ENCODE measurements around the gene HARS1.
"Not testable (repeated sequence)": the region's sequence is repeated elsewhere in the genome, so short reads cannot be mapped to it uniquely, and the experiment has no call there.

HARS1 gene, protein sequence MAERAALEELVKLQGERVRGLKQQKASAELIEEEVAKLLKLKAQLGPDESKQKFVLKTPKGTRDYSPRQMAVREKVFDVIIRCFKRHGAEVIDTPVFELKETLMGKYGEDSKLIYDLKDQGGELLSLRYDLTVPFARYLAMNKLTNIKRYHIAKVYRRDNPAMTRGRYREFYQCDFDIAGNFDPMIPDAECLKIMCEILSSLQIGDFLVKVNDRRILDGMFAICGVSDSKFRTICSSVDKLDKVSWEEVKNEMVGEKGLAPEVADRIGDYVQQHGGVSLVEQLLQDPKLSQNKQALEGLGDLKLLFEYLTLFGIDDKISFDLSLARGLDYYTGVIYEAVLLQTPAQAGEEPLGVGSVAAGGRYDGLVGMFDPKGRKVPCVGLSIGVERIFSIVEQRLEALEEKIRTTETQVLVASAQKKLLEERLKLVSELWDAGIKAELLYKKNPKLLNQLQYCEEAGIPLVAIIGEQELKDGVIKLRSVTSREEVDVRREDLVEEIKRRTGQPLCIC
- 41.0 to 87.5 (median 62.7) reads per million in 17 experiments for total RNA-seq

DNA sequence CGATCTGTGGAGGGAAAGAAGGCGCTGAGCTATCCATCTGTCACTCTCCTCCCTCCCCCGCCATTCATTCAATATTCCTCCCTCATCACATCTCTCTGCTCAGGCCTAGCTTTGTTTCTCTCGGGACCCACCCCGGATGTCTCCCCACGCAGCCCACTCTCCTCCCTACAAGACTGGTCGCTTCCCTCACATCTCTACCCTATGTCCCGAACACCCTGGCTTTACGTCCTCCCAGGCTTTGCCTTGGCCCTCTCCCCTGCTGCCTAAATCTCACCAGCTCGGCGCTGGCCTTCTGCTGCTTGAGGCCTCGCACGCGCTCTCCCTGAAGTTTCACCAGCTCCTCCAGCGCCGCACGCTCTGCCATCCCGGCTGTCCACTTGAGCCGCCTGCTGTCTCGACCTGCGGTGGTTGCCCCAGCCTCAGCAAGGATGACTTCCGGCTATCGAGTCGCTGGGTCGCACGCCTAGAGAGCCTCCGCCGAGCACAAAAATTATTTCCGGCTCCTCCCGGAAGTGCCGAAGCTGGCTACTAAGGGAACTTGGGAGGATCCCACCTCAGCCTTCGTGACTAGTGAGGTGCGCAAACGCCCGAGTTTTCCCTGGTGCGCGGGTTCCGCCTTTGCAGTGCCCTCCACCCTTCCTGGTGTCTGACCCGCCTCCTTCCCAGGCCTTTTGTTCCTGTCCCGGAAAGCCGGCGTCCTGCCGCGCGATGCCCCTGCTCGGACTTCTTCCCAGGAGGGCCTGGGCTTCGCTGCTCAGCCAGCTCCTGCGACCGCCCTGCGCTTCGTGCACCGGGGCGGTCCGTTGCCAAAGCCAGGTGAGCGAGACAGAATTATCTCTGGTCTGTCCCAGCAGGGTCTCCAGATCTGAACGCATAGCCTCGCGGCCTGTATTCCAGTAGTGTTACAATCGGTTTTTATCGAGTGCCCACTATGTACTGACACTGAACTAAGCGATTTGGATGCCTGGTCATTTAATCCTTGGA, at the start of gene HARS1, which contains the start of gene HARS2:
Gene HARS1 (minus strand): TSS at position 430 of the 984 bp plus-strand sequence. CDS start 66 bp downstream, at position 364.
Gene HARS2 (plus strand): TSS at position 515 of the 984 bp plus-strand sequence. CDS start 194 bp downstream, at position 709.
- DNase-seq: peak; percentile 95 to 98 (median 96)

DNA sequence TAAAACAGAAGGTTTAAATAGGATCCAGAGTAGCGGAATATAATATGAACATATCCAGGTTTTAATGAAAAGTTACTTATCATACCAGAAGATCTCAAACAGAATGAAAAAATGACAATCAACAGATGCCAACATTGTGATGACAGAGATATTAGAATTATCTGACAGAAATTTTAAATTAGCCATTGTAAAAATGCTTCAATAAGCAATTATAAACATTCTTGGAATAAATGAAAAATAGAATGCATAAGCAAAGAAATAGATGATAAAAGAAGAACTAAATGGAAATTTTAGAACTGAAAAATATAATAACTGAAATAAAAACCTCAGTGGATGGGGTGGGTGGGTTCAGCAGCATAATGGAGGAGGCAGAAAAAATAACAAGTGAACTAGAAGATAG, 46.3 kb upstream of the HARS1 start:
- DNase-seq: no peak

DNA sequence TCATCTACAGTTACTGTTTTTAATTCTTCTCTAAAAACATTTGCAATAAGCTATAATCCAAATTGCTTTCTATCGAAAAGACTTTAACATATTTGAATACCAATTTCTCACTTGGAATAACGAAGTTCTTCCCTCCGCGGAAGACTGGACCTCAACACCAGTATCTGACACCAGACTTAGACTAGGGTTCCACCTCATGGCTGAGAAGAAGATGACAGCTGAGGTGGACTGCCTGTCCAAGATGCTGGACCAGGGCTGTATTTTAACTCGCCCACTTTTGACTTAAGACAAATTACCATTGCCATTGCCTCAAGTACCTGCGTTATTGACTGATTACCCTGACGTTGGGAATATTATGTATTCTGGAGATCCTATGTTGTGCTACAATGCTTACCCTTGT, 43.2 kb upstream of the HARS1 start:
- peak in 1 of 4 experiments; percentile 45 for DNase-seq

DNA sequence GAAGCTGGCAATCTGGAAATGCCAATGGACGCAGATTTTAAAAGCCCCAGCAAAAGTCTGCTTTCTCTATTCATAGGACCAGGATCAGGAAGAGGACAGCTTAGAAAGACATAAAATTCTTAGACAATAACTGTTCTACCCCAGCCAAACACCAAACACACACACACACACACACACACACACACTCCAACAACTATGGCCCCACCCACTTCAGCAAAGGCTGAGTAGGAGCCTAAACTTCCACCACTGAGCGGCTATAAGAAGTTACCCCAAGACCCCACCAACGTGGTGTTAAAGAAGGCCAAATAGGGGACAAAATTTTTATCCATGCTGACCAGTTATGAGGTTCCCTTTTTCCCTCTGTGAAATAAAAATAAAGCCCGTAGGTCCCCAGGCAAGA, 41.9 kb upstream of the HARS1 start:
- DNase-seq: no peak

DNA sequence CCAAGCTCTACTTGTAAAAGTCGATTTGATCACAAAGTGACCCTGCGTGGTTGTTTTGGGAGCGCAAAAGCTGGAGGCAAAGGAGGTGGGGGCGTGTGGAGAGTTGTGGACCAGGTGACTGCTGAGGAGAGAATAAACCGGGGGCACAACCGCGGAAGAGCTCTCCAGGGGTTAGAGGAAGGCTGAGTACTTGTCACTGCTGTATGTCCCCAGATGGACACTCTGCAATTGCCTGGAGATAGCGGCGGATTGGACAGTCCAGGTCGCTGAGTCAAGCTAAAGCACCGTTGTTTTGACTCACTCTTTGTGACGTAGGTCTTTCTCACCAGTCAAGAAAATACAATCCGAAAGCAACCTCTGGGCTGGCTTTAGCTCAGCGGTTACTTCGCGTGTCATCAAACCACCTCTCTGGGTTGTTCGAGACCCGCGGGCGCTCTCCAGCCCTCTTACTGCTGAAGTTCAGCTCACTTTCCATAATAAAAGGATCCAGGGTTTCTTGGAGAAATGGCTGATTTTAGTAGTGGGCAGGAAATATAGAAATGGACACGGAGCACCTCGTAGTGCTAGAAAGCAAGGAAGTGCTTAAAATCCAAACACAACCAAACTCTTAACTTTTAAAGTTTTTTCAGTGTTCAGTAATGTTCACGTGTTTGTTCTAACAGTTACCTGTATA, 34.8 kb upstream of the HARS1 start:
- peak; percentile 52 to 72 (median 62) for DNase-seq

DNA sequence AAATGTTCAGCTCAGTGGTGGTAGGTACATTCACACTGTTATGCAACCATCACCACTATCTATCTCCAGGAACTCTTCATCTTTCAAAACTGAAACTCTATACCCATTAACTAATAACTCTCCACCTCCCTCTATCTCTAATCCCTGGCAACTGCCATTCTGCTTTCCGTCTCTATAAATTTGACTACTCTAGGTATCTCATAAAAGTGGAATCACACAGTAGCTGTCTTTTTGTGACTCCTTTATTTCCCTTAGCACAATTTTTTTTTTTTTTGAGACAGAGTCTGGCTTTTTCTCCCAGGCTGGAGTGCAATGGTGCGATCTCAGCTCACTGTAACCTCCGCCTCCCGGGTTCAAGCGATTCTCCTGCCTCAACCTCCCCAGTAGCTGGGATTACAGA, 30.2 kb upstream of the HARS1 start:
- not testable (repeated sequence) for DNase-seq

DNA sequence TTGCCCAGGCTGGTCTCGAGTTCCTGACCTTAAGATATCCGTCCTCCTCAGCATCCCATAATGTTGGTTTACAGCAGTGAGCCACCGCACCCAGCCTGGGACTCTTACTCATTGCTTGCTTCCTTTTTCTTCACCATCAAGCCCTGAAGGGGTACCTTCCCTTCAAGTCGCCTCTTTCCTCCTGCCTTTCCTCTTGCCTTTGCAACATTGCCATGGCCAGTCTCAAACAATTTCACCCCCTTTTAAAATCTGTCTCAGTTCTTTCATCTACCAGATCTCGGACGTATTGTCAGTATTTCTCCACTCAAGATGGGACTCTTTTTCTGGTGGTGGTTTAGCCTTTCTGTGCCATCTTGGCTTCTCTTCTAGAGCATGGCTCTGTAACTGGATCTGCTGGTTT, 29.6 kb upstream of the HARS1 start:
- not testable (repeated sequence) for DNase-seq

DNA sequence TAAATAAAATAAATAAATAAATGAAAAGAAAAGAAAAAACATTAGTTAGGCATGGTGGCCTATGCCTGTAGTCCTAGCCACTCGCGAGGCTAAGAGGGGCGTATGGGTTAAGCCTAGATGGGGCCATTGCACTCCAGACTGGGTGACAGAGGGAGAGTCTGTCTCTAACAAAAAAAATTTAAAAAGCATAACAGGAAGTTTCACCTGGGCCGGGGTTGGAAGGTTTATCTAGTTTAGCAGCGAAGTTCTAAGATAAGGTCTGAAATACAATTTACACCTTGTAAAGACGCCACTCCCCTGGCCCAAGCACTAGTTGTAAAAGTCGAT, 27.1 kb upstream of the HARS1 start:
- DNase-seq: no peak

DNA sequence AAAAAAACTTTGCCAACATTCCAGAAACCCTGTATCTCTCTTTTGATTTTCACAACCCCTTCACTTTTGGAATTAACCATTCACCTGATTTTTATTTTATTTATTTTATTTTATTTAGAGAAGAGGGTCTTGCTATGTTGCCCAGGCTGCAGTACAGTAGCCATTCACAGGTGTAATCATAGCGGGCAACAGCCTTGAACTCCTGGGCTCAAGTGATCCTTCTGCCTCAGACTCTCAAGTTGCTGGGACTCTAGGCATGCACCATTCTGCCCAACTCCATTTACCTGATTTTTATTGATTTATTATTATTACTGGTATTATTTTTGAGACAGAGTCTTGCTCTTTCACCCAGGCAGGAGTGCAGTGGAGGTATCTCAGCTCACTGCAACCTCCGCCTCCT, 25.1 kb upstream of the HARS1 start:
- DNase-seq: not testable (repeated sequence)

DNA sequence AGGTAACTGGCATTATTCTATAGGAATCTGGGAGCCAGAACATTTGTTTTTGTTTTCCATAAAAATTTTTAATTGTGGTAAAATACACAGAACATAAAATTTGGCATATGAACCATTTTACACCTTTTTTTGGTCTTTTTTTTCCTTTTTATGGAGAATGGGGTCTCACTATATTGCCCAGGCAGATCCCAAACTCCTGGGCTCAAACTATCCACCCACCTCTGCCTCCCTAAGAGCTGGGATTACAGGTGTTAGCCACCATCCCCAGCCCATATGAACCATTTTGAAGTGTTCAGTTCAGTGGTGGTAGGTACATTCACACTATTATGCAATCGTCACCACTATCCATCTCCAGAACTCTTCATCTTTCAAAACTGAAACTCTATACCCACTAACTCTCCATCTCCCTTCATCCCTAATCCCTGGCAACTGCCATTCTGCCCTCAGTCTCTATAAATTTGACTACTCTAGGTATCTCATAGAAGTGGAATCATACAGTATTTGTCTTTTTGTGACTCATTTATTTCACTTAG, 22.5 kb upstream of the HARS1 start:
- no peak for DNase-seq

DNA sequence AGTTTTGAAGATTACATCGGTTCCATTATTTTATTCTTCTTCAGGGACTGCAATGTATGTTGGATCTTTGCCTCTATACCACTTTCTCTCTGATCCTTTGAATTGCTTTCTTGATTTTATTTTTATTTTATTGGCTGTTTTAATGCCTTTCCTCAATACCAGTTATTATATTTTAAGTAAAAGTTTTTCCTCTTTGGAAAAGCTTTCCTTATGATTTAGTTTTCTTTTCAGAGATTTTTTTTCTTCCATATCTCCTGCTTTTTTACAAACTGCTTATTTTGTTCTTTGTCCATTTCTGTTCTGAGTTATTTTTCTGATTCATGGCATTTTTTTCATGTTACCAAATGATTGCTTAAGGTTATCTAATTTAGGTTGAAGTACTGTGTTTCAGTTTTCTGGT, 20.6 kb upstream of the HARS1 start:
- no peak for DNase-seq

DNA sequence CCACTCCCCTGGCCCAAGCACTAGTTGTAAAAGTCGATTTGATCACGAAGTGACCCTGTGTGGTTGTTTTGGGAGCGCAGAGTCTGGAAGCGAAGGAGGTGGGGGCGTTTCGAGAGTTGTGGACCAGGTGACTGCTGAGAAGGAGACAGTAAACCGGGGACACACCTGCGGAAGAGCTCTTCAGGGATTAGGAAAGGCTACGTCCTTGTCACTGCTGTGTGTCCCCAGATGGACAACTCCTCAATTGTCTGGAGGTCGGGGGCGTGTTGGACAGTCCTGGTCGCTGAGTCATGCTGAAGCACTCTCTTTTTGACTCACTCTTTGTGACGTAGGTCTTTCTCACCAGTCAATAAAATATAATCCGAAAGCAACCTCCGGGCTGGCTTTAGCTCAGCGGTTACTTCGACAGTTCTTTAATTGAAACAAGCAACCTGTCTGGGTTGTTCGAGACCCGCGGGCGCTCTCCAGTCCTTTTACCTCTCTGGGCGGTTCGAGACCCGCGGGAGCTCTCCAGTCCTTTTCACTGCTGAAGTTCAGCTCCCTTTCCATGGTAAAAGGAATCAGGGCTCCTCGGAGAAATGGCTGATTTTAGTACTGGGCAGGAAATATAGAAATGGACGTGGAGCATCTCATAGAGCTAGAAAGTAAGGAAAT, 19.9 kb upstream of the HARS1 start:
- DNase-seq: peak; percentile 95 to 99 (median 97)

DNA sequence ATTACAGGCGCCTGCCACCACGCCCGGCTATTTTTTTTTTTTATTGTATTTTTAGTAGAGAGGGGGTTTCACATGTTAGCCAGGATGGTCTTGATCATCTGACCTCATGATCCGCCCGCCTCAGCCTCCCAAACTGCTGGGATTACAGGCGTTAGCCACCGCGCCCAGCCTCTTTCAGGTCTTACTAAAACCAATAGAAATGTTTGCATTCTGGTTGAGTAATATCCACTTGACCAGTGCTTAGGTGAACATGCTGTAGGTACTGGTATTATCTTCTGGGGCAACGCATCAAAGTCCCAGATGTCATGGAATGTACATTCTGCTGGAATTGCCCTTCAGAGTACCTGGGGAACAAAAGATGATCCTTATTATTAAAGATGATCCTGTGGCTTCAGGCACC, 17.6 kb upstream of the HARS1 start:
- not testable (repeated sequence) for DNase-seq

DNA sequence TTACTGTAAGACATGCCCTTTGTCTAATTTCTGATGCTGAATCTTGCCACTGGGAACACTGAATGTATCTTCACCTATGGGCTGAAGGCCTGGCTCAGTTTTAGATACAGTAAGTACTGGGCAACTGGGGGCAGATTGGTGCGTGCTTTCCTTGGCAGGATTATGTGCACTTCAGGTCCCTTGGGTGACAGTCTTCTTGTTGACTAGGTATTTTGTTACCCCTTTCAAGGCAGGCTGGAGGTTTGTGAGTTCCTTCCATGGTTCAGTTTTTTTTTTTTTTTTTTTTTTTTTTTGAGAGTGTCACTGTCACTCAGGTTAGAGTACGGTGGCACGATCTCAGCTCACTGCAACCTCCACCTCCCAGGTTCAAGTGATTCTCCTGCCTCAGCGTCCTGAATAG, 16.6 kb upstream of the HARS1 start:
- DNase-seq: no peak

DNA sequence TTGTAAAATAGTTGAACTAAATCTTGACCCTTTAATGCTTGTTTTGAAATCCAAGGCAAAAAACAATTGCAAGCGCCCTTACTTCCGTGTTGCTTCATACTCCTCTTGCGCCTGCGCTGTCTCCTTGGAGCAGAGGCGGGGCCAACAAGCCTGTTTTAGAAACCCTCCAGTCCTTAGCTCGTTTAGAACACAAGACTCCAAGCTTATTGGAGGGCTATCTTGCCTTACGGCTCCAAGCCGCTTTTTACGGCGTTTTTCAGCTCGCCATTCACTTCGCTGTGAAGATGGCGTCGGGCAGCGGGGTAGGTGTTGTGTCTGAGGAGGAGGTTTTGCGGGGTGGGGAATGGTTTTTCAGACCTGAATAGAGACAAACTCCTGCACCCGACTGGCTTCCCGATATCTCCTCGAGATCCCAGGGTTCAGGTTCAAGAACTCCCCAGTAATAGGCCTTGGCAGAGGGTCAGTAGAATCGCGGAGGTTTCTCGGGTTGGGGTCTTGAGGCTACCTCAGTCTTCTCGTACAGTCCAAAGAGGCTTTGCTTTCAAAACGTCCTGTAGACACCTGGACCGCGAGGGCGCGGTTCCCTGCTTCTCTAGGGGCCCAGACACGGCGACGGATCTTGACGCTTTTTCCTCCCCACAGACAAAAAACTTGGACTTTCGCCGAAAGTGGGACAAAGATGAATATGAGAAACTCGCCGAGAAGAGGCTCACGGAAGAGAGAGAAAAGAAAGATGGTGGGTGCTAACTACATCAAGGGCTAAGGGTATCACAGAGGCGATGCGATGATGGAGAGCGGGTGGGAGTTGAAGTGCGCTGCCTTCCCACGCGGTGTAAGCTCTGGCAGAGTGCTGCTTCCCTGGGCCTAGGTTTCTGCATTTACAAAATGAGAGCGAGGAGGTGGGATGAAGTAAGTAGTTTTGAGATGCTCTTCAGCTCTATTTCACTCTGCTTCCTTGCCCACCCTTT, 9.3 kb upstream of the HARS1 start, which contains the start of gene ZMAT2:
Gene ZMAT2 (plus strand): TSS at position 271 of the 968 bp plus-strand sequence. CDS start 14 bp downstream, at position 285.
- DNase-seq: peak; percentile 96 to 99 (median 98)

DNA sequence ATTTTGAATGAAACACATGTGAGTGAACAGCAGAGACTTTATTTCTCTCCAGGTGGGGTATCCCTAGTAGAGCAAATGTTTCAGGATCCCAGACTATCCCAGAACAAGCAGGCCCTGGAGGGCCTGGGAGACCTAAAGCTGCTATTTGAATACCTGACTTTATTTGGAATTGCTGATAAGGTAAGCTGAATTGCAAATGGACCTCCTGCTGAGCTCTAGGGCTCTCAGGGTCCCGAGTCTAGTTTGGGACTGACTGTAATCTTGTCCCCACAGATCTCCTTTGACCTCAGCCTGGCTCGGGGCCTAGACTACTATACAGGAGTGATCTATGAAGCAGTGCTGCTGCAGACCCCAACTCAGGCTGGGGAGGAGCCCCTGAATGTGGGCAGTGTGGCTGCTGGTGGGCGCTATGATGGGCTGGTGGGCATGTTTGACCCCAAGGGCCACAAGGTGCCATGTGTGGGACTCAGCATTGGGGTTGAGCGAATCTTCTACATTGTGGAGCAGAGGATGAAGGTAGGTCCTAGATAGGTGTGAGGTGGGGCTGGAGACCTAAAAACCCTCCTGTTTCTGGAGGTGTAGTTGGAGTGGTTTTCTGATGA, 5.8 kb upstream of the HARS1 start:
- no peak for DNase-seq

DNA sequence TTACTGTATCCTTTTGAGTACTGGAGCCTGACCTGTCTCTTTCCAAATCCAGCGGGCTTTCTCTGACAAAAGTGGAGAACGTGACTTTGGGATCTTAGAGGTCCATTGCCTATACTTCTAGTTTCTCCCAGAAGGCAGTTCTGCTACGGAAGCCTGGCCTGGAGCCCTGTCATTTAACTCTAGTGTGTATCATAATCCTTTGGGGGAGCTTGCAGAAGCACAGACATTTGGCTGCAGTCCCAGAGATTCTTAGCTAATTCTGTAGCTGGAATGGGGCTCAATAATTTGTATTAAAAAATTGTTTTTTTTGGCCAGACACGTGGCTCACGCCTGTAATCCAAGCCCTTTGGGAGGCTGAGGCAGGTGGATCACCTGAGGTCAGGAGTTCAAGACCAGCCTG, 3.1 kb upstream of the HARS1 start:
- DNase-seq: no peak

DNA sequence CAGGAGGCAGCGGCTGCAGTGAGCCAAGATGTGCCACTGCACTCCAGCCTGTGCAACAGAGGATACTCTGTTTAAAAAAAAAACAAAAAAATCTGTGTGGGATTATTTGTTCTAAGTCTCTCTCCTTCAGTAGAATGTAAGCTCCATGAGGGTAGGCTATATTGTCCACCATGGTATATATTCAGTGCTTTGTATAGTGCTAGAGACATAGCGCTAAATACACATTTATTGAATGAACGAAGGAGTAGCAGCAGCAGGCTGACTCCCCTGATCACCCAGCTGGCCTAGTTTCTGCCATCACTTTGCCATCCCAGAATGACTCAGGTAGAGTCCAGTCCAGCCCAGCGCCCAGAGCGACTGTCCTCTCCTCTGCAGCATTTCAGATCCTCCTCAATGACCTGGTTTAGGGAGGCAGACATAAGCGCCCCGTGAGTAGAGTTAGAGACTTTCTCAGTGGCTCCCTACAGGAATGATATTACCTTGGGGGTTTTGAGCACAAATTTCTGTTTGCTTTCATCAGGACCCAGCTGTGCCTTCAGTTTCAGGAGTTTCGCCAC, 716 bp downstream of the HARS1 start:
- DNase-seq: no peak

DNA sequence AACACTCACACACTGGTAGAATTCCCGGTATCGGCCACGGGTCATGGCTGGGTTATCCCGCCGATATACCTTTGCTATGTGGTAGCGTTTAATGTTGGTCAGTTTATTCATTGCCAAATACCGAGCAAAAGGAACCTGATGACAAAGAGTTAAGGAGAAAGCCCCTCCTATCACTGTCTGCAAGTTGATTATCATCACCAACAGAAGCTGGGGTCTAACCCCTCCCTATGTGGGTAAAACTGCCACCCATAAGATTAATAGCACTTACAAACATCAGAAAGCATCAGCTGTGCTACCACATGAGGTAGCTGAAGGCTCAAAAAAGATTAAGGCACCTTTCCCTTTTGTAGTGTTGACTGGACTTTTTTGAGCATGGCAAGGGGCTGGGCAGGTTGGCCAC, 12.2 kb downstream of the HARS1 start:
- no peak for DNase-seq

DNA sequence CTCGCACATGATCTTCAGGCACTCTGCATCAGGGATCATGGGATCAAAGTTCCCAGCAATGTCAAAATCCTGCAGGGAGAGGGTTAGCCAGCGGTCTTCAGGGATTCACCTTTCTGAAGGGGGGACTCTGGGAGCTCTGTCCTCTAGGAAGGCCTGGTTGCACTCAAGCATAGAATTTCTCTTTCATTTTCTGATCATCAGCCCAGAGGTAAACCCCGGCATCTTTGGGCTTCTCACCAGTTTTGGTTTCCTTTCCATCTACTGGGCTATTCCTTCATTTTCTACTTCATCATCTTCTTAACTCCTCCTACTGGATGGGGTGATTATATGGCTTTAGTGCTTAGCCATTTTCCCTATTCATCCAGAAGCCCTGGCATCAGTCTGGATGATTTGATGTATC, 13.2 kb downstream of the HARS1 start:
- DNase-seq: no peak

Data from suppressor macrophage (primary cell).